Endothelial cell of umbilical vein (primary cell): ENCODE results near the gene ACBD6. TPM values are rescaled to one million over a fixed set of nuclear protein-coding genes. Genes with fewer than 3 reads are reported as not detected.
A peak's percentile ranks its signal among the peaks of the same experiment; 100 is the strongest.

ENCODE experiments used
- BruUV-seq: library from RNA; stranded (reverse); fragments of 400-500 nt; replicated peaks from 2 replicates; lab custom pipeline; 2021; lab: Mats Ljungman, UMichigan
- CTCF ChIA-PET: fragments of 300-600, 350-600 bp; sonication (Branson Sonifier 250); formaldehyde crosslinking; loops from one replicate; lab custom pipeline; 2021; ENCODE audit warnings: antibody characterized with exemption, inconsistent platforms; lab: Charles Lee
- POLR2A ChIA-PET: fragments of 300-600, 350-600 bp; sonication (Branson Sonifier 250); formaldehyde crosslinking; loops from one replicate; lab custom pipeline; 2021; ENCODE audit warnings: antibody characterized with exemption, inconsistent platforms; lab: Charles Lee
- DNase-seq: peaks from one replicate; pipeline ENCODE4 v3.0.0-alpha.2; 2011; ENCODE audit warnings: low read depth, low spot score
- FAIRE-seq: peaks from 2 replicates; lab custom pipeline; 2011; peaks lifted over from hg19 to GRCh38; lab: Jason Lieb, UNC
- H2AFZ ChIP-seq: 2 replicates; pipeline ENCODE4 v1.6.0; 2012; ENCODE audit warnings: low read depth, low read length, control low read depth, inconsistent platforms
- H3K27ac ChIP-seq: 2 replicates; pipeline ENCODE4 v1.5.1; 2011; ENCODE audit warnings: low read depth, mild to moderate bottlenecking, control low read depth, low read length, moderate library complexity; ENCODE audit not compliant: insufficient read depth
- H3K27me3 ChIP-seq, 2 experiments: 2 replicates each; pipeline versions ENCODE4 v1.6.0 to v1.6.1; 2011; ENCODE audit warnings: low read length in 2 of 2, mixed read lengths in 1 of 2; ENCODE audit not compliant: control insufficient read depth in 2 of 2, insufficient read depth in 2 of 2
- H3K36me3 ChIP-seq, 2 experiments: 2 replicates in 1 of 2; 3 replicates in 1 of 2; pipeline ENCODE4 v1.5.1; 2011; ENCODE audit warnings: low read length in 2 of 2, mild to moderate bottlenecking in 1 of 2, moderate library complexity in 1 of 2; ENCODE audit not compliant: control insufficient read depth in 2 of 2, insufficient read depth in 2 of 2; ENCODE audit errors: extremely low read depth in 1 of 2
- H3K4me1 ChIP-seq: 3 replicates; pipeline ENCODE4 v1.5.1; 2011; ENCODE audit warnings: mild to moderate bottlenecking, low read length; ENCODE audit not compliant: control insufficient read depth, insufficient read depth; ENCODE audit errors: extremely low read depth
- H3K4me2 ChIP-seq: 2 replicates; pipeline ENCODE4 v1.6.1; 2011; ENCODE audit warnings: low read length, control low read depth, mixed read lengths; ENCODE audit not compliant: insufficient read depth
- H3K4me3 ChIP-seq, 3 experiments: fragments of 200-600 bp in 1 of 3; sonication (generic), shearing (Covaris generic) in 1 of 3; replicated peaks in 1 of 3; 2 replicates each; pipeline ENCODE4 v1.5.1; 2011 to 2016; ENCODE audit warnings: control low read depth in 3 of 3, low read length in 3 of 3, mild to moderate bottlenecking in 2 of 3, inconsistent platforms in 1 of 3, low read depth in 1 of 3, moderate library complexity in 1 of 3; ENCODE audit not compliant: insufficient read depth in 1 of 3
- H3K79me2 ChIP-seq: 2 replicates; pipeline ENCODE4 v1.6.0; 2012; ENCODE audit warnings: low read length, inconsistent platforms; ENCODE audit not compliant: control insufficient read depth, insufficient read depth
- H3K9ac ChIP-seq: replicated peaks from 2 replicates; pipeline ENCODE3; 2011; ENCODE audit warnings: low read length, control low read depth; ENCODE audit not compliant: insufficient read depth; ENCODE audit errors: extremely low read depth
- H3K9me1 ChIP-seq: replicated peaks from 3 replicates; pipeline ENCODE4 v1.6.0; 2011; ENCODE audit warnings: mild to moderate bottlenecking, low read length; ENCODE audit not compliant: control insufficient read depth, insufficient read depth; ENCODE audit errors: extremely low read depth
- H3K9me3 ChIP-seq: replicated peaks from 2 replicates; pipeline ENCODE4 v1.5.1; 2012; ENCODE audit warnings: low read length, inconsistent platforms; ENCODE audit not compliant: control insufficient read depth, insufficient read depth
- H4K20me1 ChIP-seq: replicated peaks from 2 replicates; pipeline ENCODE3; 2011; ENCODE audit warnings: mild to moderate bottlenecking, low read length; ENCODE audit not compliant: control insufficient read depth, insufficient read depth; ENCODE audit errors: extremely low read depth
- EZH2 ChIP-seq: IDR thresholded peaks from 2 replicates; pipeline ENCODE4 v1.6.1; 2012; ENCODE audit warnings: borderline replicate concordance, low read depth, mild to moderate bottlenecking, moderate library complexity, low read length, inconsistent platforms; ENCODE audit not compliant: severe bottlenecking
- FOS ChIP-seq: IDR thresholded peaks from 2 replicates; pipeline ENCODE4 v1.6.1; 2011; ENCODE audit warnings: mild to moderate bottlenecking, low read length, moderate library complexity, borderline replicate concordance; ENCODE audit not compliant: insufficient read depth
- GATA2 ChIP-seq: IDR thresholded peaks from 2 replicates; pipeline ENCODE4 v1.7.0; 2011; ENCODE audit warnings: low read depth, mild to moderate bottlenecking, moderate library complexity, mixed read lengths, low read length; ENCODE audit not compliant: insufficient read length, insufficient read depth
- JUN ChIP-seq: IDR thresholded peaks from 2 replicates; pipeline ENCODE4 v1.6.1; 2011; ENCODE audit warnings: borderline replicate concordance, low read depth; ENCODE audit not compliant: insufficient read length, insufficient read depth
- POLR2A ChIP-seq: IDR thresholded peaks from 2 replicates; pipeline ENCODE4 v1.6.1; 2012; ENCODE audit warnings: low read depth, mild to moderate bottlenecking, control low read depth, low read length
- dilution Hi-C: fragments of 300-500 bp; cut with MboI; formaldehyde crosslinking; loops from one replicate; pipeline ENCODE4 v1.15.0; 2019; ENCODE audit warnings: low sequenced_read_pairs; ENCODE audit not compliant: extremely low pct_ligation_motif_present
- intact Hi-C: fragments of 100-400 bp; cut with micrococcal nuclease; formaldehyde crosslinking; loops from one replicate; pipeline ENCODE4 v1.10.0; 2022
- polyA plus RNA-seq, 4 experiments: library from polyadenylated mRNA; depleted of rRNA in 3 of 4; stranded (reverse) in 3 of 4; unstranded in 1 of 4; fragments of >200 nt; gene quantifications; 2 replicates each; pipeline versions ENCODE4 v1.2.1 to v1.2.3, GENCODE V29; 2011 to 2012; ENCODE audit warnings: missing spikeins in 1 of 4
- total RNA-seq: library from RNA; stranded (reverse); gene quantifications from 2 replicates; pipeline ENCODE4 v1.2.3, GENCODE V29; 2021
- TF ChIP-seq, protein P1 (sequence below): IDR thresholded peaks from 2 replicates; pipeline ENCODE4 v1.6.1; 2011; ENCODE audit not compliant: insufficient read depth, insufficient read length

Gene ACBD6
- total and polyA plus RNA-seq, 2 donors (not counting 3 experiments of a cell fraction or from before 2014, with no cell fraction given): 55.6 to 56.4 TPM

DNA sequence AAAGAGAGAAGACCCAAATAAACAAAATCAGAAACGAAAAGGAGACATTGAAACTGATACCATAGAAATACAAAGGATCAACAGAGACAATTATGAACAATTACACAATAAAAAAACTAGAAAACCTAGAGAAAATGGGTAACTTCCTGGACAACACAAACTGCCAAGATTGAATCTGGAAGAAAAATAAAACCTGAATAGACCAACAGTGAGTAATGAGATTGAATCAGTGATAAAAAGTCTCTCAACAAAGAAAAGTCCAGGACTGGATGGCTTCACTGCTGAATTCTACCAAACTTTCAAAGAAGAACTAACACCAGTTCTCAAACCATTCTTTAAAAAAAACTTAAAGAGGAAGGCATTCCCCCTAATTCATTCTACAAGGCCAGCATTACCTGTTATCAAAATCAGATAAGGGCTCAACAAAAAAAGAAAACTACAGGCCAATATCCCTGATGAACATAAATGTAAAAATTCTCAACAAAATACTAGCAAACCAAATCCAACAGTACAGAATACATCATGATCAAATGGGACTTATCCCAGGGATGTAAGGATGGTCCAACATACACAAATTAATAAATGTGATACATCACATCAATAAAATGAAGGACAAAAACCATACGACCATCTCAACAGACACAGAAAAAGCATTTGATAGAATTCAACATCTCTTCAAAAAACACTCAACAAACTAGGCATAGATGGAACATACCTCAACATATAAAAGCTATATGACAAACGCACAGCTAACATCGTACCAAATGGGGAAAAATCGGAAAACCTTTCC lies 119.9 kb downstream of the ACBD6 start:
- Histone ChIP-seq H3K9ac (no peak overlapping the region), H3K9me1 (no peaks in the 10 kb centered on the region), H3K79me2 (peaks cover 49% of the 10 kb centered on the region), H3K4me1 (peaks cover 4% of the 10 kb centered on the region), H4K20me1 (no peaks in the 10 kb centered on the region), H3K4me2 (peak overlapping the region; percentile 24), H3K27me3 (no peaks in the 10 kb centered on the region), H2AFZ (no peak overlapping the region), H3K36me3 (no peaks in the 10 kb centered on the region), H3K9me3 (peaks cover 2% of the 10 kb centered on the region), H3K27ac (no peak overlapping the region), H3K4me3 (no peak overlapping the region)
- intact Hi-C loops (no loop called here), dilution Hi-C loops (no loop called here)
- FAIRE-seq (peak; percentile 76), DNase-seq (peak; percentile 67)
- ChIA-PET CTCF (interaction anchor here (1.3 kb wide), 1 partner anchor 16 kb away, joined by 5 read pairs; no protein-coding TSS in a partner anchor), POLR2A (no interaction called here)
- peak; percentile 85 for TF ChIP-seq GATA2
- no peak for TF ChIP-seq EZH2
- no peak for TF ChIP-seq POLR2A
- peak; percentile 27 for TF ChIP-seq FOS
- TF ChIP-seq, protein P1, sequence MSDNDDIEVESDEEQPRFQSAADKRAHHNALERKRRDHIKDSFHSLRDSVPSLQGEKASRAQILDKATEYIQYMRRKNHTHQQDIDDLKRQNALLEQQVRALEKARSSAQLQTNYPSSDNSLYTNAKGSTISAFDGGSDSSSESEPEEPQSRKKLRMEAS: no peak
- TF ChIP-seq JUN: no peak
- no TSS peak for BruUV-seq

DNA sequence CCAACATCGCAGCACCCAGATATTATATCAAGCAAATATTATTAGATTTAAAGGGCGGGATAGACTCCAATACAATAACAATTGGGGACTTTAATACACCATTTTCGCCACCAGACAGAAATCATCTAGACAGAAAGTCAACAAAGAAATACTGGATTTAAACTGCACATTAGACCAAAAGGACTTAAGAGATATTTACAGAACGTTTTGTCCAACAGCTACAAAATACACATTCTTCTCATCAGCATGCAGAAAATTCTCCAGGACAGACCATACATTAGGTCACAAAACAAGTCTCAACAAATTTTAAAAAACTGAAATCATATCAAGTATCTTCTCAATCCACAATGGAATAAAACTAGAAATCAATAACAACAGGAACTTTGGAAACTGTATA lies 121.2 kb downstream of the ACBD6 start:
- no TSS peak for BruUV-seq
- peaks cover 49% of the 10 kb centered on the region for H3K79me2 ChIP-seq
- H3K36me3 ChIP-seq: no peaks in the 10 kb centered on the region
- H3K9me1 ChIP-seq: no peaks in the 10 kb centered on the region
- no peak overlapping the region for H2AFZ ChIP-seq
- peaks cover 2% of the 10 kb centered on the region for H3K9me3 ChIP-seq
- no peak overlapping the region for H3K4me3 ChIP-seq
- H3K27me3 ChIP-seq: no peaks in the 10 kb centered on the region
- dilution Hi-C loops (no loop called here), intact Hi-C loops (no loop called here)
- no peak overlapping the region for H3K27ac ChIP-seq
- FAIRE-seq: no peak
- DNase-seq: no peak
- POLR2A ChIA-PET: no interaction called here
- peaks cover 4% of the 10 kb centered on the region for H3K4me1 ChIP-seq
- no peak overlapping the region for H3K4me2 ChIP-seq
- CTCF ChIA-PET: interaction anchor here (0.8 kb wide), 1 partner anchor 14 kb away, joined by 3 read pairs; no protein-coding TSS in a partner anchor
- H3K9ac ChIP-seq: no peak overlapping the region
- H4K20me1 ChIP-seq: peaks cover 3% of the 10 kb centered on the region
- TF ChIP-seq, protein P1: no peak
- no peak for TF ChIP-seq FOS
- TF ChIP-seq POLR2A: no peak
- no peak for TF ChIP-seq GATA2
- TF ChIP-seq EZH2: no peak
- TF ChIP-seq JUN: no peak
